CD14-positive monocyte (primary cell): Measurements from ENCODE around the gene KCNK13. TPM values are rescaled to one million over a fixed set of nuclear protein-coding genes. Genes with fewer than 3 reads are reported as not detected.

Experiments
- DNase-seq, 3 donors: peaks; one replicate each; pipeline ENCODE4 v3.0.0-alpha.2; 2011 to 2022
- H2AFZ ChIP-seq: 2 replicates; pipeline ENCODE4 v1.6.0; 2012; ENCODE audit warnings: mild to moderate bottlenecking, low read depth, low read length, inconsistent platforms; ENCODE audit not compliant: insufficient read depth, poor library complexity, severe bottlenecking
- H3K27ac ChIP-seq, 2 donors: 1 replicate in 1 of 2; 2 replicates in 1 of 2; pipeline ENCODE4 v1.5.1; 2012 to 2013; ENCODE audit warnings: low read length in 2 of 2, control low read depth in 1 of 2, inconsistent platforms in 1 of 2, low read depth in 1 of 2, mild to moderate bottlenecking in 1 of 2
- H3K27me3 ChIP-seq, 2 donors: one replicate each; pipeline versions ENCODE4 v1.6.0 to v1.6.1; 2011 to 2013; ENCODE audit warnings: low read length in 2 of 2; ENCODE audit not compliant: control insufficient read depth in 2 of 2, insufficient read depth in 2 of 2
- H3K36me3 ChIP-seq, 2 donors: replicated peaks in 1 of 2; 1 replicate in 1 of 2; 2 replicates in 1 of 2; pipeline versions ENCODE4 v1.5.1 to v1.6.1; 2012 to 2013; ENCODE audit warnings: low read length in 2 of 2, control low read depth in 1 of 2, inconsistent platforms in 1 of 2, mild to moderate bottlenecking in 1 of 2; ENCODE audit not compliant: insufficient read depth in 2 of 2, control insufficient read depth in 1 of 2
- H3K4me1 ChIP-seq, 2 donors: 1 replicate in 1 of 2; 2 replicates in 1 of 2; pipeline versions ENCODE4 v1.5.1 to v1.6.1; 2012 to 2013; ENCODE audit warnings: low read length in 2 of 2, control low read depth in 1 of 2, inconsistent platforms in 1 of 2, mild to moderate bottlenecking in 1 of 2, moderate library complexity in 1 of 2; ENCODE audit not compliant: insufficient read depth in 2 of 2, control insufficient read depth in 1 of 2
- H3K4me2 ChIP-seq: replicated peaks from 2 replicates; pipeline ENCODE3; 2012; ENCODE audit warnings: low read length, moderate library complexity, mild to moderate bottlenecking; ENCODE audit not compliant: poor library complexity, severe bottlenecking; ENCODE audit errors: extremely low read depth
- H3K4me3 ChIP-seq, 3 experiments: fragments of 200-600 bp in 1 of 3; sonication (generic) in 1 of 3; replicated peaks in 1 of 3; 1 replicate in 2 of 3; 2 replicates in 1 of 3; pipeline ENCODE4 v1.5.1; 2011 to 2013; ENCODE audit warnings: low read length in 3 of 3, mild to moderate bottlenecking in 3 of 3, control low read depth in 2 of 3, low read depth in 2 of 3, inconsistent platforms in 1 of 3, moderate library complexity in 1 of 3
- H3K79me2 ChIP-seq: 2 replicates; pipeline ENCODE4 v1.6.0; 2012; ENCODE audit warnings: mild to moderate bottlenecking, control low read depth, inconsistent platforms, low read length, moderate library complexity; ENCODE audit not compliant: insufficient read depth
- H3K9ac ChIP-seq: 2 replicates; pipeline ENCODE4 v1.6.0; 2017; ENCODE audit warnings: low read length, mild to moderate bottlenecking; ENCODE audit not compliant: insufficient read depth, poor library complexity, severe bottlenecking
- H3K9me3 ChIP-seq, 2 donors: replicated peaks in 1 of 2; 1 replicate in 1 of 2; 2 replicates in 1 of 2; pipeline versions ENCODE4 v1.5.1 to v1.6.1; 2012 to 2013; ENCODE audit warnings: low read length in 2 of 2, control low read depth in 1 of 2; ENCODE audit not compliant: control insufficient read depth in 1 of 2, insufficient read depth in 1 of 2
- H4K20me1 ChIP-seq: 2 replicates; pipeline ENCODE4 v1.6.0; 2012; ENCODE audit warnings: mild to moderate bottlenecking, low read length, control low read depth, moderate library complexity; ENCODE audit not compliant: insufficient read depth
- H3K27ac Mint-ChIP-seq, 7 donors: one replicate each; pipeline ENCODE4 v1.8.0; 2020; ENCODE audit warnings: mild to moderate bottlenecking in 7 of 7, mixed read lengths in 7 of 7, moderate library complexity in 6 of 7, inconsistent platforms in 2 of 7
- H3K27me3 Mint-ChIP-seq, 3 donors: one replicate each; pipeline ENCODE4 v1.8.0; 2021 to 2022; ENCODE audit warnings: low read depth in 3 of 3, mild to moderate bottlenecking in 3 of 3, mixed read lengths in 3 of 3, moderate library complexity in 3 of 3, inconsistent platforms in 1 of 3
- H3K36me3 Mint-ChIP-seq, 2 donors: one replicate each; pipeline ENCODE4 v1.8.0; 2020; ENCODE audit warnings: mixed read lengths in 2 of 2, inconsistent platforms in 1 of 2, mild to moderate bottlenecking in 1 of 2
- H3K4me1 Mint-ChIP-seq: one replicate; pipeline ENCODE4 v1.8.0; 2020; ENCODE audit warnings: mild to moderate bottlenecking, mixed read lengths
- H3K4me3 Mint-ChIP-seq, 2 donors: one replicate each; pipeline ENCODE4 v1.8.0; 2020; ENCODE audit warnings: mild to moderate bottlenecking in 2 of 2, mixed read lengths in 2 of 2, moderate library complexity in 1 of 2
- H3K9me3 Mint-ChIP-seq, 7 donors: one replicate each; pipeline ENCODE4 v1.8.0; 2020 to 2022; ENCODE audit warnings: mixed read lengths in 7 of 7, mild to moderate bottlenecking in 6 of 7, moderate library complexity in 6 of 7, inconsistent platforms in 2 of 7
- WGBS: methylation state at CpG from one replicate; pipeline ENCODE4 v1.1.5; 2013; ENCODE audit warnings: missing lambda C conversion rate; ENCODE audit not compliant: insufficient coverage; 5-methylcytosine and 5-hydroxymethylcytosine counted together
- intact Hi-C, 2 donors: fragments of 100-400 bp; cut with micrococcal nuclease; formaldehyde crosslinking; loops; one replicate each; pipeline versions ENCODE4 v1.15.0 to v1.15.1; 2023
- polyA plus RNA-seq, 3 donors: library from polyadenylated mRNA; depleted of rRNA in 1 of 3; unstranded in 2 of 3; stranded (reverse) in 1 of 3; fragments of 300-500 nt in 2 of 3; fragments of >200 nt in 1 of 3; fragmentation: Illumina TruSeq in 2 of 3; gene quantifications; 1 replicate in 2 of 3; 2 replicates in 1 of 3; pipeline ENCODE4 v1.2.3, GENCODE V29; 2012 to 2021
- TF ChIP-seq, protein P1 (sequence below): fragments of 200-600 bp; IDR thresholded peaks from one replicate; pipeline ENCODE4 v1.8.0; 2022; ENCODE audit warnings: antibody characterized with exemption, mild to moderate bottlenecking

The KCNK13 gene
- polyA plus RNA-seq, 3 donors: 1.6 to 4.2 (median 2.9) TPM

DNA sequence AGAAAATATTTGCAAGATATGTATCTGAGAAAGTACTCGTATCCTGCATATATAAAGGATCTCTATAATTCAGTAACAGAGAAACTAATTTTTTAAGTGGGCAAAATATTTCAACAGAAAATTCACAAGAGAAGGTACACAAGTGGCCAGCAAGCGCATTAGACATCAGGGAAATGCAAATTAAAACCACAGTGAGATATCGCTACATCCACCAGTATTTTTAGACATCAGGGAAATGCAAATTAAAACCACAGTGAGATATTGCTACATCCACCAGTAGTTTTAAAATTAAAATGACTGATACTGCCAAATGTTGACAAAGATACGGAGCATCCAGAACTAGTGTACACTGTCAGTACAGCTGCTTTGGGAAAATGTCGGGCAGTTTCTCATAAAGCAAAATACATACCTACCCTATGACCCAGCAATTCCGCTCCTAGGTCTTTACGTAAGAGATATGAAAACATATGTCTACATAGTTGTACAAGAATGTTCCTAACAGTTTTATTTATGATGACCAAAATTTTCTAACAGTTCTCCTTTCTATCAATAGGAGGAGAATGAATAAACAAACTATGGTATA lies 2.8 kb upstream of the KCNK13 start:
- Histone ChIP-seq H3K36me3 (no peaks in the 10 kb centered on the region), H3K27me3 (peaks cover 46 to 62% of the 10 kb centered on the region in 2 donors), H3K79me2 (peaks cover 7% of the 10 kb centered on the region), H3K27ac (no peak overlapping the region), H3K9ac (no peak overlapping the region), H3K9me3 (no peaks in the 10 kb centered on the region), H3K4me1 (peaks cover 31 to 51% of the 10 kb centered on the region in 2 donors), H4K20me1 (peaks cover 5% of the 10 kb centered on the region), H3K4me3 (no peak overlapping the region), H2AFZ (no peak overlapping the region), H3K4me2 (no peak overlapping the region)
- Mint-ChIP-seq H3K27me3 (peaks cover 52 to 72% (median 59%) of the 10 kb centered on the region in 3 donors), H3K27ac (no peak overlapping the region), H3K4me1 (peaks cover 37% of the 10 kb centered on the region), H3K9me3 (peaks cover 0 to 9% (median 8%) of the 10 kb centered on the region in 7 donors), H3K4me3 (peak overlapping the region in 1 of 2 donors; percentile 97), H3K36me3 (peaks cover 7 to 9% of the 10 kb centered on the region in 2 donors)
- intact Hi-C loops: no loop called here
- no peak for DNase-seq
- 0% methylated on average over 1 of the region's 7 CpGs for WGBS
- TF ChIP-seq, protein P1, sequence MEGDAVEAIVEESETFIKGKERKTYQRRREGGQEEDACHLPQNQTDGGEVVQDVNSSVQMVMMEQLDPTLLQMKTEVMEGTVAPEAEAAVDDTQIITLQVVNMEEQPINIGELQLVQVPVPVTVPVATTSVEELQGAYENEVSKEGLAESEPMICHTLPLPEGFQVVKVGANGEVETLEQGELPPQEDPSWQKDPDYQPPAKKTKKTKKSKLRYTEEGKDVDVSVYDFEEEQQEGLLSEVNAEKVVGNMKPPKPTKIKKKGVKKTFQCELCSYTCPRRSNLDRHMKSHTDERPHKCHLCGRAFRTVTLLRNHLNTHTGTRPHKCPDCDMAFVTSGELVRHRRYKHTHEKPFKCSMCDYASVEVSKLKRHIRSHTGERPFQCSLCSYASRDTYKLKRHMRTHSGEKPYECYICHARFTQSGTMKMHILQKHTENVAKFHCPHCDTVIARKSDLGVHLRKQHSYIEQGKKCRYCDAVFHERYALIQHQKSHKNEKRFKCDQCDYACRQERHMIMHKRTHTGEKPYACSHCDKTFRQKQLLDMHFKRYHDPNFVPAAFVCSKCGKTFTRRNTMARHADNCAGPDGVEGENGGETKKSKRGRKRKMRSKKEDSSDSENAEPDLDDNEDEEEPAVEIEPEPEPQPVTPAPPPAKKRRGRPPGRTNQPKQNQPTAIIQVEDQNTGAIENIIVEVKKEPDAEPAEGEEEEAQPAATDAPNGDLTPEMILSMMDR: no peak

DNA sequence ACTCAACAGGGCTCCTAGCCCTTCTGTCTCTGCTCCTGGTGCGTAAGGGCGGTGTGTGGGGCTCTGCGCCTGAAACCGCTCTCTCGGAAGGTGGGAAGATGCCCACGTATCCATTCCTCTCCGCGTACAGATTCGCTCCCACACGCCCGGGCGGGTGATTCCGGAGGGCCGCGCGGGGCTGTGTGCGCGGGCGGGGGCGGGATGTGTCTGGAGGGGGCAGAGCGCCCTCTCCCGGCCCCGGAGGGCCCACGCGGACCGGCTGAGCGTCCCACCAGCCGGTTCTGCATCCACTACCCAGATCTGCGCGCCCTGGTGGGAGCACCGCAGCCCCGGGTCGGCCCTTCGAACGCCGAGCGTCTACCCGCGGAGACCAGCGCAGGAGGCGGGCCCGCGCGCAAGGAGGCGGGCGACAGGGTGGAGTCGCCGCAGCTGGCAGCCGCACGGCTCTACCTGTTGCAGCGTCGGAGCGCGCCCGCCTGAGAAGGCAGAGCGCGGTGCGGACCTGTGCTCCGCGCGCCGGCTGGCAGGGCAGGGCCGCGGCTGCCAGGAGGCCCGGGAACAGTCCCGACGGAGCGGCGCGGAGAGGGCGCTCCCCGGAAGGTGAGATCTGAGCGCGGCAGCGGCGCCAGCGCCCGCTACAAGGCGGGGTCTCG lies 1.4 kb upstream of the KCNK13 start:
- Histone ChIP-seq H2AFZ (peak overlapping the region; percentile 87), H3K36me3 (no peaks in the 10 kb centered on the region), H3K9ac (peak overlapping the region; percentile 22), H3K4me1 (peaks cover 36 to 58% of the 10 kb centered on the region in 2 donors), H3K4me3 (peak overlapping the region; percentile 43 to 84 (median 48)), H4K20me1 (peaks cover 8% of the 10 kb centered on the region), H3K4me2 (peak overlapping the region; percentile 88), H3K9me3 (no peaks in the 10 kb centered on the region), H3K79me2 (peaks cover 13% of the 10 kb centered on the region), H3K27me3 (peaks cover 37 to 60% of the 10 kb centered on the region in 2 donors), H3K27ac (no peak overlapping the region)
- TF ChIP-seq, protein P1: peak; percentile 69
- H3K27me3 Mint-ChIP-seq: peaks cover 47 to 73% (median 65%) of the 10 kb centered on the region in 3 donors
- peaks cover 48% of the 10 kb centered on the region for H3K4me1 Mint-ChIP-seq
- peak; percentile 19 to 44 (median 31) for DNase-seq
- H3K9me3 Mint-ChIP-seq: peaks cover 0 to 11% (median 8%) of the 10 kb centered on the region in 7 donors
- intact Hi-C loops: loop anchor here in 1 of 2 donors (10.0 kb wide), 1 partner anchor 106 kb away; the partner anchor contains the start of genes EFCAB11 and TDP1
- peak overlapping the region; percentile 96 to 97 for H3K4me3 Mint-ChIP-seq
- H3K27ac Mint-ChIP-seq: no peak overlapping the region
- WGBS: under 1% methylated on average over 74 of the region's 80 CpGs
- H3K36me3 Mint-ChIP-seq: peaks cover 15 to 20% of the 10 kb centered on the region in 2 donors
